GM12872 (cell line): ENCODE measurements around the gene OXTR.

Source experiments
- TF ChIP-seq, protein P1 (sequence below): IDR thresholded peaks from 3 replicates; pipeline ENCODE4 v1.5.1; 2011; ENCODE audit warnings: low read depth, mild to moderate bottlenecking, low read length, moderate library complexity; ENCODE audit not compliant: insufficient read depth

OXTR gene

DNA sequence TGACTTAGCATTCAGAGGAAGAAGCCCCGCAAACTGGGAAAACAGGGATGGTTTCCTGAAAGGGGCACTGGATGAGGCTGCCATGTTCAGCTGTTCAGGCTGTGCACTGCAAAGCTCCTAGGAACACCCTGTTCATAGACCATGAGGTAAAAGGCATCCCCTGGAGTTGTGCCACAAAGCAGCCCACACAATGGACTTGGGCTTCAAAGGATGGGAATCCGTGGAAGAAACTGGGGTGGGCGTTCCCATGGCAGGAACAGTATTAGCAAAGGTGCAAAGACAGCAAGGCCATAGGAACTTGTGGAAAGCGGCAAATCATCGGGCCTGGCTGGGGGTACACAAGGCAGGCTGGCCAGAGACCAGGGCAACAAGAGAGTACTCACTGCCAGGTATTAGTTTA is 8.9 kb downstream of the OXTR start:
- TF ChIP-seq, protein P1, sequence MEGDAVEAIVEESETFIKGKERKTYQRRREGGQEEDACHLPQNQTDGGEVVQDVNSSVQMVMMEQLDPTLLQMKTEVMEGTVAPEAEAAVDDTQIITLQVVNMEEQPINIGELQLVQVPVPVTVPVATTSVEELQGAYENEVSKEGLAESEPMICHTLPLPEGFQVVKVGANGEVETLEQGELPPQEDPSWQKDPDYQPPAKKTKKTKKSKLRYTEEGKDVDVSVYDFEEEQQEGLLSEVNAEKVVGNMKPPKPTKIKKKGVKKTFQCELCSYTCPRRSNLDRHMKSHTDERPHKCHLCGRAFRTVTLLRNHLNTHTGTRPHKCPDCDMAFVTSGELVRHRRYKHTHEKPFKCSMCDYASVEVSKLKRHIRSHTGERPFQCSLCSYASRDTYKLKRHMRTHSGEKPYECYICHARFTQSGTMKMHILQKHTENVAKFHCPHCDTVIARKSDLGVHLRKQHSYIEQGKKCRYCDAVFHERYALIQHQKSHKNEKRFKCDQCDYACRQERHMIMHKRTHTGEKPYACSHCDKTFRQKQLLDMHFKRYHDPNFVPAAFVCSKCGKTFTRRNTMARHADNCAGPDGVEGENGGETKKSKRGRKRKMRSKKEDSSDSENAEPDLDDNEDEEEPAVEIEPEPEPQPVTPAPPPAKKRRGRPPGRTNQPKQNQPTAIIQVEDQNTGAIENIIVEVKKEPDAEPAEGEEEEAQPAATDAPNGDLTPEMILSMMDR: no peak

DNA sequence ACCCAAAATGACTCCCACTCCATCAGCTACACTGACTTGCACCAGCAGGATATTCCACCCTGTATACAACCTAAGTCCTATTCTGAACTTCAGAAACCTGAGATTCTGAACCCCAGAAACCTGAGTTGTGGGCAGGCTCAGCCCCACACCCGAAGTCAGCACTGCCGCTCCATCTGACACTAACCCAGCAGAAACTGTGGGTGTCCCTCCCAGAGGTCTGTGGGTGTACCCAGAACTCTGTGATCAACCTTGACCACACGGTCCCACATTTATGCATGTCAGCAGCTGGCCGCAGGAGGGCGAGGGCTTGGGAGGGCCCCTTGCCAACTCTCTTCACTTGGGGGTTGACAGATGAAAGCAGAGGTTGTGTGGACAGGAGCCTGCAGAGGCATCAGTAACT is 9.3 kb downstream of the OXTR start:
- TF ChIP-seq, protein P1: no peak

DNA sequence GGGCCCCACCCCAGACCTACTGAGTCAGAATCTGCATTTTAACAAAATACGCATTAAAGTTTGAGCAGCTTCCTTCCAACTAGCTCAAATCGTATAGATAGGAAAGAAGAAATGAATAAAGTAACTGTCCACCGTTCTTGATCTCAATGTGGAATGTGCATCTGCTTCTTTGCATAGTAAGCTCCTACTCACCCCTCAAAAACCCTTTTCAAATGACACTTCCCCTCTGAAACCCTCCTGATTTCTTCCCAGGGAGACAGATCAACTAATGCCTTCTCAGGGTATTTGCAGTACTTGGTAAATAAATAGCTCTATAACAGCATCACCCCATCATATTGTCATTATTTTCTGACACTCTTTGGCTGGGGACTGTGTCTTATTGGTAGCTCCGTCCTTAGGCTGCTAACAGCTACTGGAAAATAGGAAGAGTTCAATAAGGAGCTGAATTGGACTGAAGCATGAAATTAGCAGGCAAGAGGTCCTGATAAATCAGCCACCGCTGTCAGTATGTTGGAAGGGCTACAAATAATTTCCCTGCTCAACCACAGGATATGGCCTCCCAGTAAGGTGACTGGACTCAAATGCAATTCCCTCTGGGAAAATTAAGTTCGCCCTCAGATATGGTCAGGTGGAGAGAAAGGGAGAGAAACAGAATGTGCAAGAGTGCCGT is 10.2 kb downstream of the OXTR start:
- TF ChIP-seq, protein P1: no peak

DNA sequence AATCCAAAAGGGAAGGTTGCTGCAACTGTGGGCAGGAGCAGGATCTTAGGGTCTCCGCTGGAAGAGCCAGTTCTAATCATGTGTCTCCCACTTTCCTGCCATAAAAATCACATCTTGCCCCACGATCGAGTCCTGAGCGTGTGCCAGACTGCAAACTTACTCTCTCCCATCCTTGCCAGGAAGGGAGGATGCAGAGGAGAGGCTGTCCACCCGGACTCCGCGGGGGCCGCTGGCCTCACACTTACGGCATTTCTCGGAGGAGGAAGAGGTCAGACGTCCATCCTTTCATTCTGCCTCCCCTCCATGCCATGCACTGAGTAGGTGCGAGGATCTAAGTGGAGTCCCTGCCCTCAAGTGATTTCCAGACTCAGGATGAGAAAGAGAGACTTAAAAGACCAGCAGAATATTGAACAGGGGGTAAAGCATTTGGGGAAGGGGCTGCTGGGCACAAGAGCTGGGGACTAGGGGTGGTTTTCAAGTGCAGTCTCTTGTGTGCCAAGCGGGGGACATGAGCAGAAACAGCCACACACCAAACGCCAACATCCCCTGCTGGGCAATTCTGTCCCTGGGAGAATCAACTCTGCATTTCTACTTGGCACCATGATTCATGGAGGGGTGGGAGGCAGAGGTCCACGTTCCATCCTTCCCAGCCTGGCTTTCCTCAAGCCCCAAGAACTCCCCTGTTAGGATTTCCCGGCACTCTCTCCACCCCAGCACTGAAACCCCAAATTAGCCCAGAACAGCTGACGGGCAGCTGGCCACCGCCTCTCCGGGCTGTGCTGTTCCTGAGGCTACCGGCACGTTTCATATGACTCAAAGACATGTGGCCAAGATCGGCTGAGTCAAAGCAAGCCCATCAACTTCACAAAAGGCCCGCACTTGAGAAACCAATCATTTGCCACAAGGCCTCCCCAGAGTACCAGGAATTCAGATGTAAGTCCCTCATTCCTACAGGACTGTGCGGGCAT is 11.6 kb downstream of the OXTR start:
- TF ChIP-seq, protein P1: no peak

DNA sequence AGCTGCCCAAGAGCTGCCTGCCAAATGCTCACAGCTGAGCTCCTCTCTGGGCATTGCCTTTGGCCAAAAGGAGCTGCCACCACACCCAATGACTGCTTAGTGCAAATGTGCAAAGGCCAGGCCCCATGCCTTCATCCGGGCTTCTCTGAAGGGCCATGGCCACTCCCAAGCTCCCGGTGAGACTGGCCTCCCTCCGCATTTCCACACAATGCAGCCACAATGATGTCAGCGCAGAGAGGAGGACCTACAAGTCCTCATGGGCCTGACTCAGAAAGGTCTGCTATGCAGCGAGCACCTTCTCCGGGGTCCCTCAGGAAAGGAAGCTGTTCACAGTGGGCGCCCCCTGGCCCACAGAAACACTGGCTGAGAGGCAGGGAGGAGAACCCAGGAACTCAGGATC is 12.7 kb downstream of the OXTR start:
- TF ChIP-seq, protein P1: no peak

DNA sequence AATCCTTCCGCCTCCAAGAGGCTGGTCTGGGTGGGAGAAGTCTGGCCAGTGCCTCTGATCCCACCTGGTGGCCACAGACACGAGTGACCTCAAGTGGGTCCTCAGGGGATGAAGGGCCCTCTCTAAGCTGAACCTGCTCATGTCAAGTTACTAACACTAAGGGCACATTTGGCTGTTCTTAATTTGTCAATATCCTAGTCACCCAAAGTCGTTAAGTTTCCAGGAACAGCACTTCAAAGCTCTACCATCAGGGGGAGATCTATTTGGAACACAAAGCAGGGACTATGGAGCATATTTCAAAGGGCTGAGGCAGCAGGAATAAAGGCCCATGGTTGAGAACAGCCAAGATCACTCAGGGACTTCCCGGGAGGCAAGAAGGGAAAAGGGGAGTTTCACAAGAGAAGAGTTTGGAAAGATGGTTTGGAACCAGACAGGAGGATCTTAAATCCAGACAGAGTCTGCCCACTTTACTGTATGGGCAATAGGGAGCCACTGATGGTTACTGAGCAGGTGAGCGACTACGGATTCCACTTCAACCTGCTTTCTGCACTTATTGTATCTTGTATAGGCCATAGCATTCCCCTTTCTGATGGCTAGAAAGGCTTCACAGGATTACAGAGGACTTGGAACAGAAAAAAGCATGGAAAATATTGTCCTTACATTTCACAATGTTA is 13.7 kb downstream of the OXTR start:
- TF ChIP-seq, protein P1: peak; percentile 39; the same call in 2 of the 3 replicates

DNA sequence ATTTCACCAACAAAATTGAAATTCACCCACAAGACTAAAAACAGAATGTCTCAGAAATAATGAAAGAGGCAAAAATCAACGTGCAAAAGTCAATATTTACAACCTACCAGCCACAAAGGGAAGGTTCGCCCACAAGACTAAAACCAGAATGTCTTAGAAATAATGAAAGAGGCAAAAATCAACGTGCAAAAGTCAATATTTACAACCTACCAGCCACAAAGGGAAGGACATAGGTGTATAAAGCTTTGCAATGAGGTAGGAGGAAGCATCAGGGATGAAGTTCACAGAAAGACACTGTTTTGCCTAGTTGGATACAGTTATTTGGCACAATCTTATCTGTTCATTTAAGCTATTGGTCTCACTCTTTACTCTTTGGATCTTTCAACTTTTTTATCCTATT is 14.3 kb downstream of the OXTR start:
- TF ChIP-seq, protein P1: no peak
